ENCODE data around the gene GPI. TPM values are rescaled to one million over a fixed set of nuclear protein-coding genes. Genes with fewer than 3 reads are reported as not detected.

Gene GPI
- polyA plus RNA-seq, 1 of the 3 experiments (the other 2 are of a cell fraction): 144 TPM

GRCh38 chr19:34360354-34360909 lies 4.6 kb upstream of the GPI start:
- 90% methylated on average over 9 of the region's 9 CpGs for WGBS (ENCODE audit: low lambda C conversion rate)
- Histone ChIP-seq H3K4me3 (ENCODE audit: low read depth in 2 of 2, low read length in 1 of 2) (no peak overlapping the region), H3K4me1 (ENCODE audit: control insufficient read depth in 1 of 2, insufficient read depth in 2 of 2, low read depth in 1 of 2, low read length in 1 of 2) (peaks cover 11 to 17% of the 10 kb centered on the region in 2 experiments; a peak in 2 of 4 replicates), H3K79me2 (ENCODE audit: insufficient read depth) (peaks cover 4% of the 10 kb centered on the region; the same call in 1 of the 2 replicates), H3K36me3 (replicated peaks in 1 of 2; ENCODE audit: control insufficient read depth in 1 of 2, insufficient read depth in 2 of 2, low read length in 1 of 2) (no peaks in the 10 kb centered on the region), H3K4me2 (peak overlapping the region; percentile 57; the same call in 1 of the 2 replicates), H3K27ac (ENCODE audit: low read depth in 2 of 2, low read length in 1 of 2) (no peak overlapping the region; a peak in 1 of 4 replicates), H3K9me2 (no peaks in the 10 kb centered on the region), H3K27me3 (ENCODE audit: insufficient read depth) (no peaks in the 10 kb centered on the region), H3F3A (replicated peaks; ENCODE audit: insufficient read depth) (peaks cover 18% of the 10 kb centered on the region), H3K9ac (no peak overlapping the region), H3K9me3 (no peaks in the 10 kb centered on the region), H4K20me1 (ENCODE audit: insufficient read depth) (no peaks in the 10 kb centered on the region), H2AFZ (ENCODE audit: low read depth) (0 out of 2 replicates have a peak overlapping the region, but pooled peaks have one; percentile 52)
- TF ChIP-seq NFIC (IDR thresholded peaks at IDR 0.05; ENCODE audit: borderline replicate concordance) (no peak), CHD2 (IDR thresholded peaks at IDR 0.05; ENCODE audit: low read length, partially characterized antibody) (no peak), ZBTB33 (IDR thresholded peaks at IDR 0.05; ENCODE audit: borderline replicate concordance, low read depth) (no peak), MXI1 (IDR thresholded peaks at IDR 0.05; ENCODE audit: low read depth, low read length) (no peak), NRF1 (IDR thresholded peaks at IDR 0.05; ENCODE audit: low read depth, low read length) (no peak), TAF1 (IDR thresholded peaks at IDR 0.05; ENCODE audit: borderline replicate concordance, low read depth, low read length) (no peak), USF2 (IDR thresholded peaks at IDR 0.05; ENCODE audit: borderline replicate concordance, low read depth, low read length) (no peak), TCF12 (IDR thresholded peaks at IDR 0.05) (no peak), RXRA (IDR thresholded peaks at IDR 0.05; ENCODE audit: borderline replicate concordance, low read depth) (no peak), YY1 (IDR thresholded peaks at IDR 0.05; ENCODE audit: low read depth) (no peak), USF1 (IDR thresholded peaks at IDR 0.05; ENCODE audit: borderline replicate concordance, low read depth) (no peak), JUND (IDR thresholded peaks at IDR 0.05) (no peak), PBX3 (IDR thresholded peaks at IDR 0.05) (no peak), RFX5 (IDR thresholded peaks at IDR 0.05; ENCODE audit: low read length) (no peak)
- CTCF ChIA-PET: no interaction called here
- DNase-seq: no peak
- POLR2A ChIA-PET: interaction anchor here (1.0 kb wide), 1 partner anchor 9 kb away, joined by 5 read pairs; no protein-coding TSS in a partner anchor
